ENCODE measurements around the gene TAS2R7.

GRCh38 chr12:10826258-10826657 is 23.8 kb upstream of the TAS2R7 start, which contains the start of gene TAS2R10:
- no peak for TF ChIP-seq CTCF (conservative IDR thresholded peaks at IDR 0.05; ENCODE audit: low read depth in 2 of 2)
- TF ChIP-seq CREB1 (CRISPR knock-in tag; IDR thresholded peaks at IDR 0.05; ENCODE audit: low read depth) = no peak
- no peak for TF ChIP-seq EZH2phosphoT487 (IDR thresholded peaks at IDR 0.05; ENCODE audit: unreplicated experiment)
- TF ChIP-seq ZNF114 (CRISPR knock-in tag; IDR thresholded peaks at IDR 0.05) = no peak
- TF ChIP-seq REST (IDR thresholded peaks at IDR 0.05; ENCODE audit: unreplicated experiment) = no peak
